ENCODE measurements around the gene MME.
A peak's percentile ranks its signal among the peaks of the same experiment; 100 is the strongest.

The MME gene

DNA sequence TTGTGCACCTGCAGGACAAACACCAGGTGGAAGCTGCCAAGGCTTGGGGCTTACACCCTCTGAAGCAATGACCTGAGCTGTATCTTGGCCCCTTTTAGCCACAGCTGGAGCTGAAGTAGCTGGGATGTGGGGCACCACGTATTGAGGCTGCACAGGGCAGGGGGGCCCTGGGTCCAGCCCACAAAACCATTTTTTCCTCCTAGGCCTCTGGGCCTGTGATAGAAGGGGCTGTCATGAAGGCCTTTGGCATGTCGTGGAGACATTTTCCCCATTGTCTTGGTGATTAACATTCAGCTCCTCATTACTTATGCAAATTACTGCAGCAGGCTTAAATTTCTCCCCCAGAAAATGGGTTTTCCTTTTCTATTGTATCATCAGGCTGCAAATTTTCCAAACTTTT lies 27.6 kb upstream of the MME start:
- Histone ChIP-seq H3K4me1 (ENCODE audit: insufficient read depth, poor library complexity, severe bottlenecking) (no peaks in the 10 kb centered on the region), H3K36me3 (ENCODE audit: low read depth) (no peaks in the 10 kb centered on the region), H3K27ac (ENCODE audit: poor library complexity, severe bottlenecking) (no peak overlapping the region), H3K4me3 (ENCODE audit: severe bottlenecking) (no peak overlapping the region), H3K9me3 (ENCODE audit: severe bottlenecking) (peaks cover 2% of the 10 kb centered on the region), H3K27me3 (ENCODE audit: insufficient read depth, poor library complexity, severe bottlenecking) (no peaks in the 10 kb centered on the region)
- ATAC-seq (ENCODE audit: low read depth) (no peak), DNase-seq (ENCODE audit: low spot score) (no peak)
- TF ChIP-seq, protein P1, sequence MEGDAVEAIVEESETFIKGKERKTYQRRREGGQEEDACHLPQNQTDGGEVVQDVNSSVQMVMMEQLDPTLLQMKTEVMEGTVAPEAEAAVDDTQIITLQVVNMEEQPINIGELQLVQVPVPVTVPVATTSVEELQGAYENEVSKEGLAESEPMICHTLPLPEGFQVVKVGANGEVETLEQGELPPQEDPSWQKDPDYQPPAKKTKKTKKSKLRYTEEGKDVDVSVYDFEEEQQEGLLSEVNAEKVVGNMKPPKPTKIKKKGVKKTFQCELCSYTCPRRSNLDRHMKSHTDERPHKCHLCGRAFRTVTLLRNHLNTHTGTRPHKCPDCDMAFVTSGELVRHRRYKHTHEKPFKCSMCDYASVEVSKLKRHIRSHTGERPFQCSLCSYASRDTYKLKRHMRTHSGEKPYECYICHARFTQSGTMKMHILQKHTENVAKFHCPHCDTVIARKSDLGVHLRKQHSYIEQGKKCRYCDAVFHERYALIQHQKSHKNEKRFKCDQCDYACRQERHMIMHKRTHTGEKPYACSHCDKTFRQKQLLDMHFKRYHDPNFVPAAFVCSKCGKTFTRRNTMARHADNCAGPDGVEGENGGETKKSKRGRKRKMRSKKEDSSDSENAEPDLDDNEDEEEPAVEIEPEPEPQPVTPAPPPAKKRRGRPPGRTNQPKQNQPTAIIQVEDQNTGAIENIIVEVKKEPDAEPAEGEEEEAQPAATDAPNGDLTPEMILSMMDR (IDR thresholded peaks at IDR 0.05; ENCODE audit: poor library complexity, severe bottlenecking) = no peak

DNA sequence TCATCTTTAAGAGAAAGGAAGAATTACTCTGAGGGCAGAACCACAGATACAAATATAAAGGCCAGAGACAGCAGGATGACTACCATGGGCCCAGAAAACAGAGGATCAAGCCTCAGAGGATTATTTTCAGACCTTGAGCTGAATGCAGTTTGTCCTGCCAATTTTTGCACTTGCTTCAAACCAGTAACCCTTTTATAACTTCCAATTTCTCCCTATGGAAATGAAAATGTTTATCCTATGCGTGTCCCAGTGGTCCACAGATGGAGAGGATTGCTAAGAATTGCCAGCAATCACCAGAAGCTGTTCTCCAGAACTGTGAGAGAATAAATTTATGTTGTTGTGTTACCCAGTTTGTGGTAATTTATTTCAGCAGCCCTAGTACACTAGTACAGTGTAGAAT lies 26.4 kb upstream of the MME start:
- Histone ChIP-seq H3K27ac (ENCODE audit: poor library complexity, severe bottlenecking) (no peak overlapping the region), H3K36me3 (ENCODE audit: low read depth) (no peaks in the 10 kb centered on the region), H3K4me1 (ENCODE audit: insufficient read depth, poor library complexity, severe bottlenecking) (no peaks in the 10 kb centered on the region), H3K27me3 (ENCODE audit: insufficient read depth, poor library complexity, severe bottlenecking) (no peaks in the 10 kb centered on the region), H3K9me3 (ENCODE audit: severe bottlenecking) (peaks cover 2% of the 10 kb centered on the region), H3K4me3 (ENCODE audit: severe bottlenecking) (no peak overlapping the region)
- TF ChIP-seq, protein P1 (IDR thresholded peaks at IDR 0.05; ENCODE audit: poor library complexity, severe bottlenecking) = no peak
- ATAC-seq (ENCODE audit: low read depth) (no peak), DNase-seq (ENCODE audit: low spot score) (no peak)

DNA sequence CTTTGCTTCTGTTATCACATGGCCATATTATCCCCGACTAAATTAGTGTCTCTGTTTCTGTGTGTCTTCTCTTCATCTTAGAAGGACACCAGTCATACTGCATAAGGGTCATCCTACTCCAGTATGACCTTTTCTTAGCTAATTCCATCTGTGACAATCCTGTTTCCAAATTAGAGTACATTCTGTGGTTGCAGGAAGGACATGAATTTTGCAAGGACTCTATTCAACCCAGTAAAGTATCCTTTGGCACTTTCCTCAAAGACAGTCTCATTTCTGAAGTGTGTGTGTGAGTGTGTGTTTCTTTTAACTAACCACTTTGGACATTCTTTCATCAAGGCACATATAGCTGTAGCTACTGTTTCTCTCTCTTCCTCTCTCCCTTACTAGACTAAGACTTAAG lies 15.2 kb upstream of the MME start:
- Histone ChIP-seq H3K4me3 (ENCODE audit: severe bottlenecking) (no peak overlapping the region), H3K9me3 (ENCODE audit: severe bottlenecking) (no peaks in the 10 kb centered on the region), H3K4me1 (ENCODE audit: insufficient read depth, poor library complexity, severe bottlenecking) (peaks cover 11% of the 10 kb centered on the region), H3K27ac (ENCODE audit: poor library complexity, severe bottlenecking) (no peak overlapping the region), H3K27me3 (ENCODE audit: insufficient read depth, poor library complexity, severe bottlenecking) (no peaks in the 10 kb centered on the region), H3K36me3 (ENCODE audit: low read depth) (no peaks in the 10 kb centered on the region)
- DNase-seq (ENCODE audit: low spot score) (no peak), ATAC-seq (ENCODE audit: low read depth) (no peak)
- TF ChIP-seq, protein P1 (IDR thresholded peaks at IDR 0.05; ENCODE audit: poor library complexity, severe bottlenecking) = no peak

DNA sequence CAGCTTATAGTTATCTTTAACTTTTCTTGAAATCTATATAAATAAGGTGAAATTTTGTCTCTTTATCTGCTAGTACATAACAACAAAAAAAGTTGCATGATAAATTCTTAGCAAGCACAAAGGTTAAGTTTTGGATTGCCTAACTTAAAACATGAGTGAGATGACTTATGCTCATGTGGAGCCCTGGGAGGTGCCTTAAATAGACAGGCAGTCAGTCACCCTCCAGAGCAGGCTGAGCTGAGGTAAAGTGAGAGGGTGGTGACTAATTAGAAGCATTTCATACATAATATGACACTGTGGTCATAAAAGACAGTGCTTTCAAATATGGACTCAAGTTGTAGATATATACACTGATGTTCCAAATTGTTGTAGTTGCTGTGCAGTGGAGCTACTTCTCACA lies 14.6 kb upstream of the MME start:
- Histone ChIP-seq H3K27me3 (ENCODE audit: insufficient read depth, poor library complexity, severe bottlenecking) (no peaks in the 10 kb centered on the region), H3K4me1 (ENCODE audit: insufficient read depth, poor library complexity, severe bottlenecking) (peaks cover 16% of the 10 kb centered on the region), H3K9me3 (ENCODE audit: severe bottlenecking) (no peaks in the 10 kb centered on the region), H3K27ac (ENCODE audit: poor library complexity, severe bottlenecking) (no peak overlapping the region), H3K4me3 (ENCODE audit: severe bottlenecking) (no peak overlapping the region), H3K36me3 (ENCODE audit: low read depth) (no peaks in the 10 kb centered on the region)
- DNase-seq (ENCODE audit: low spot score) (peak; percentile 58), ATAC-seq (ENCODE audit: low read depth) (peak; percentile 100)
- TF ChIP-seq, protein P1 (IDR thresholded peaks at IDR 0.05; ENCODE audit: poor library complexity, severe bottlenecking) = no peak

DNA sequence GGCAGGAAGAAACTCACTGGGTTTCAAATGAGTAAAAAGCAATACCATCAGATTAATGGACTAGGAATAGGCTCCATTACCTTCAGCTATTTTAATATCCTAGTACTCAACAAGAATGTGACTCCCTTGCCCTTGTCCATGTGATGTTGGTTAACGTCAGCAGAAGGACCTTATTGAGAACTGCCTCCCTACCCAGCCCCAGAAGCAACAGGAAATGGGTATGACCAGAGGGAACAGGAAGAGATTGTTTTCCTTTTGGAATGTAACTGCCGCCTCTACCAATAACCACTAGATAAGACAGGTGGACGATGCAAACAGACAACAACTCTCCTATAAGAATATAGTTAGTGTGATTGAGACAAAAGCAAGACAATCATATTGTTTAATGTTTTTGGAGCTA lies 10.4 kb upstream of the MME start:
- no peaks in the 10 kb centered on the region for H3K36me3 ChIP-seq (ENCODE audit: low read depth)
- no peaks in the 10 kb centered on the region for H3K9me3 ChIP-seq (ENCODE audit: severe bottlenecking)
- peaks cover 26% of the 10 kb centered on the region for H3K4me1 ChIP-seq (ENCODE audit: insufficient read depth, poor library complexity, severe bottlenecking)
- no peak overlapping the region for H3K4me3 ChIP-seq (ENCODE audit: severe bottlenecking)
- no peak for DNase-seq (ENCODE audit: low spot score)
- ATAC-seq (ENCODE audit: low read depth) = no peak
- TF ChIP-seq, protein P1 (IDR thresholded peaks at IDR 0.05; ENCODE audit: poor library complexity, severe bottlenecking) = no peak
- peak overlapping the region; percentile 59 for H3K27ac ChIP-seq (ENCODE audit: poor library complexity, severe bottlenecking)
- no peaks in the 10 kb centered on the region for H3K27me3 ChIP-seq (ENCODE audit: insufficient read depth, poor library complexity, severe bottlenecking)
